HG02678 (cell line): ENCODE results near the gene TSKS.

Experiments used
- ATAC-seq: cut with Tn5 transposase; IDR thresholded peaks from one replicate; pipeline ENCODE4 v1.9.1; 2021; ENCODE audit warnings: mild to moderate bottlenecking, moderate library complexity; ENCODE audit not compliant: unreplicated experiment

TSKS gene, protein sequence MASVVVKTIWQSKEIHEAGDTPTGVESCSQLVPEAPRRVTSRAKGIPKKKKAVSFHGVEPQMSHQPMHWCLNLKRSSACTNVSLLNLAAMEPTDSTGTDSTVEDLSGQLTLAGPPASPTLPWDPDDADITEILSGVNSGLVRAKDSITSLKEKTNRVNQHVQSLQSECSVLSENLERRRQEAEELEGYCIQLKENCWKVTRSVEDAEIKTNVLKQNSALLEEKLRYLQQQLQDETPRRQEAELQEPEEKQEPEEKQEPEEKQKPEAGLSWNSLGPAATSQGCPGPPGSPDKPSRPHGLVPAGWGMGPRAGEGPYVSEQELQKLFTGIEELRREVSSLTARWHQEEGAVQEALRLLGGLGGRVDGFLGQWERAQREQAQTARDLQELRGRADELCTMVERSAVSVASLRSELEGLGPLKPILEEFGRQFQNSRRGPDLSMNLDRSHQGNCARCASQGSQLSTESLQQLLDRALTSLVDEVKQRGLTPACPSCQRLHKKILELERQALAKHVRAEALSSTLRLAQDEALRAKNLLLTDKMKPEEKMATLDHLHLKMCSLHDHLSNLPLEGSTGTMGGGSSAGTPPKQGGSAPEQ

DNA sequence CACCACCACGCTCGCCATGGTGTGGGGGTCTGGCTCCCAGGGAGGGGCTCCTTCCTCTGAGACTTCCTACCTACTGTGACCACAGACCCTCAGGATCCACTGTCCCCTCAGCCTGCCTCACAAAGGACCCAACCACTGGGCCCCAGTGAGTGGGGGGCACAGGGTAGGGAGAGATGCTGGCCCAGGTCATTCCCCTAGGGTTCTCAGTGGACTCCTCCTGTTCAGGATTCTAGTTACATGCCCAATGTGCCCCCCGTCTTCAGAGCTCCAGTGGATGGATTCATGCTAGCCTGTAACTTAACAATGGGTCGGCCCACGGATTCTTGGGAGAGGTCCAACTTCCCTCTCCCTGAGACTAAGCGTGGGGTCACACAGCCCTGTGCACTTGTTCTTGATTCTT lies at the start of gene TSKS:
TSS of gene TSKS (minus strand) at position 77 of the 400 bp plus-strand sequence. CDS start at position 18, 59 bp downstream.
- ATAC-seq: no peak

DNA sequence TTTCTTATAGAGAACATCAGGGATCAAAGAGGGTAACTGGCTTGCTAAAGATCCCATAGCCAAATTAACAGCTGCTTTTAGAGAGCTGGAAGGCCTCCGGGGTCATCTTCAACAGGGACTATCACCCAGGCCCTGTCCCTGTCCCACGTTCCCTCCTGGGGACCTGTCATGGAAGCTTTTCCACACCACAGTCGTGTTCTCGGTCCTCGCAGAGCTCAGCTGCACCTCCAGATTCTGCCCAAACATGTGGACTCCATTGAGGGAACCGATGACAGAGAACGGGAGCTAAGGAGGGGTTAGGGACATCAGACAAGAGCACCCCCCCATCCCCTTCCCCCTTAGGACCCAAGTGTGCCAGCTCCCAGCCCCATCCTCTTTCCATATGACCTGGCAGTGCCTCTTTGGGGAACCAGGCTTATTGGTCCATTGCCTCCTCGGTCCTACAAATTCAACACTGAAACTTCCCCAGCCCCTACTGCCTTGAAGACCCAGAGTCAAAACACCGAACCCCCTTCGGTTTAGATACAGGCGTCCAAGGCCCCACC lies 49.4 kb upstream of the TSKS start:
- no peak for ATAC-seq

DNA sequence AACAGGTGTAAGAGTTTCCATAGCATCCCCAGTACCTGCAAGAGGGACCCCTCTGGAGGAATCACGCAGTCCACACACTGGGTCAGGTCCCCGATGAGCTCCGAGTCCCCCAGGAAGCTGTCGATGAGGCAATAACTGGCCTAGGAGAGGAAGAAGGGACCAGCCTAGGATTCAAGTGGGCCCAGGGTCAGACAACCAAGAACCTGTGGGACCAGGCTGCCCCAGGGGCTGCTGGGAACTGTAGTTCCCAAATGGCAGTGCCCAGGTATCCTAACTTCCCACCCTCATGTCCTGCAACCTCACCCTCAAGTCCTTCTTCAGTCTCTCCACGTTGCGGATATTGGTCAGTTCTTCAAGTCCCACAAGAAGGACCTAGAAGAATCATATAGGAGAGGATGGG lies 48.2 kb upstream of the TSKS start:
- no peak for ATAC-seq

DNA sequence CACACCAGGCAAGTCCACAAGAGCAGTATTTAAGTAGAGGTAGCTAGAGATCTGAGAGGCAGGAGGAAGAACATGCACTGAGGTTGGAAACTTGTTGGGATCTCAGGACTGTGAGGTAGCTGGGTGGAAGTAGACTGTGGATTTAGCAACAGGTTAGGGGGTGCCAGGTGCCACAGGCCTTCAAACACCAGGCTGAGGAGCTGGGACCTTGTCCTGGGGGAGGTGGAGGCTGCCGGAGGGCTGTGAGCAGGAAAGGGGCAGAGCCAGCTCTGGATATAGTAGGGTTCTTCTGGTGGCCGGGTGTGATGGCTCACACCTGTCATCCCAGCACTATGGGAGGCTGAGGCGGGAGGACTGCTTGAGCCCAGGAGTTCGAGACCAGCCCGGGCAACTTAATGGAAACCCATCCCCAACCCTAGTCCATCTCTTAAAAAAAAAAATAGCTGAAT lies 46.9 kb upstream of the TSKS start:
- ATAC-seq: no peak

DNA sequence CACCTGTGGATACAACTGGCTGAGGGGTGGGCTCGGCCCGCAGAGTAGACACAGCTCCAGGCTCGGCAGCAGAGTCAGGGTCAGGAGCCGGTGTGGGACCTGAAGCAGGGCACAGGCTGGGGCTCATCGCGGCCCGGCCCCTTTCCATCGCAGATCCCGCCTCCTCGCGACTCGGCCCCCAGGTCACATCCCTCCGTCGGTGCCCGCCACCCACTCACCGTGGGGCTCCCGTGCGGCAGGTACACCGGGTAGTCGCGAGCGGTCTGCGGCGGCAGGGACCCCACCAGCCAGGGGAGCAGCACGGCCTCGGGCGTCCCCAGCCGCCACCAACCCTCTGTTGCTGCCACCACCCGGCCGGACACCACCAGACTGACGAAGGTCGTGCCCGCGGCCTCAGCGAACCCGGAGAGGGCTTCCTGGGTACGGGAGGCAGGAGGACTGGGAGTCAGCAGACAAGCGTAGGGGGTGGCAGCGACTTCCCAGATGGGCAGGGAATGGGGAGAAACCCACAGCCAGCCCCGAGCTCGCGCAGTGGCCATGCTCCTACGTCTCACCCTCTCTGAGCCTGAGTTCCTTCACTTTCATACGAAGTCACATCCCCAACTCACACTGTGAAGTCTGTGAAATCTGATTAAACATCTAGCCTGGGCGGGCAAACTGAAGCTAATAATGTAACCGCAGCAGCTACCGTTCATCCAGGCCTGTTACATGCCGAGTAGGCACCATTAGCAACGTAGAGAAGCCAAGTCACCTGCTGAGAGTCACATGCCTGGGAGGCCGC lies 46.2 kb upstream of the TSKS start:
- ATAC-seq: no peak

DNA sequence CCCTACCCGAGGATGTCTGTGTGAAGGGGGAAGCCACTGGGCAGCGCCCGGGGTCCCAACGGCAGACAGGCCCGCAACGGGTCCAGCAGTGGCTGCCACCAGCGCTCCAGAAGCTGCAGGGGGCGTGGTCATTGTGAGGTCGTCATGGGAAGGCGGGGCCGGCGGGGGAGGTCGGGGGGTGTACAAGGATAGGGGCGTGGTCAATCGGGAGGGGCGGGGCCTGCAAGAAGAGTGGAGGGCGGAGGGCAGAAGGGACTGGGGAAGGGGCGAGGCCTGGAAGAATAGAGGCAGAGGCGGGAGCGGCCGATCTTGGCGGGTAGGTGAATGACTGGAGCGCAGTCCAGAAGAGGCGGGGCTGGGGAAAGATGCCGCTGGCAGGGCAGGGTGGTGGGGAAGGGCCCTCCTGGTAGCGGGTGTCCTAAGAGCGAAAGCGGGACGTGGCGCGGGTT lies 45.6 kb upstream of the TSKS start:
- no peak for ATAC-seq

DNA sequence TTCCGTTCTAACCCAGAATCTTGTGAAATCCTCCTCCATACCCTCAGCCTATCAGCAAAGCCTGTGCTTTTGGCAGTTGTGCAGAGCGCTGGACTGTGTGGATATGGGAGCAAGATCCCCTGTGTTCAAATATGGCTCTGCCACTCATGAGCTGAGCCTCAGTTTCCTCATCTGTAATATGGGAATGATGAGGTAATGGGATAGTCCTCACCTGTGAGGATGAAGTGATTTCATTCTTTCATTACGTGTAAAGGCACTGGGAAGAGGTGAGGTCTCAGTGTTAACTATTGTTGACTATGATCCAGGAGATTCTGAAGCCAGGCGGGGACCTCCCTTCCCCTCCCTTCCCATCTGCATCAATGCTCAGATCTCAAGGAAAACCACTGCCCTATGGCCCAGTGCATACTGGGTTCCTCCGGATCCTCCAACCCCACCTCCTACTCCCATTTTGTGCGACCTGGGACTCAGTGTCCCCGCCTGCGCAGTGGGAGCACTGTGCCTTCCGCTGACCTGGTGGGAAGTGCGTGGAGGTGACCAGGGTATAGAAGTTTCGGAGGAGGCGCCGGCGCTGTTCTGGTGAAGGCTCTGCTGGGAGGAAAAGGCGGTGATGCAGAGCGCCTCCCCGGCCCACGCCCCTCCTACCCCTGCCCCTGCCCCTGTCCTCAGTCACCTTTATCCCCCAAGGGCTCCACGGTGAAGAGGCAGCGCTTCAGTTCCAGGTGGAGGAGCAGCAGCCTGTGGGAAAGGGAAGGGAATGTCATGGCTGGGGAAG lies 45.0 kb upstream of the TSKS start:
- ATAC-seq: no peak

DNA sequence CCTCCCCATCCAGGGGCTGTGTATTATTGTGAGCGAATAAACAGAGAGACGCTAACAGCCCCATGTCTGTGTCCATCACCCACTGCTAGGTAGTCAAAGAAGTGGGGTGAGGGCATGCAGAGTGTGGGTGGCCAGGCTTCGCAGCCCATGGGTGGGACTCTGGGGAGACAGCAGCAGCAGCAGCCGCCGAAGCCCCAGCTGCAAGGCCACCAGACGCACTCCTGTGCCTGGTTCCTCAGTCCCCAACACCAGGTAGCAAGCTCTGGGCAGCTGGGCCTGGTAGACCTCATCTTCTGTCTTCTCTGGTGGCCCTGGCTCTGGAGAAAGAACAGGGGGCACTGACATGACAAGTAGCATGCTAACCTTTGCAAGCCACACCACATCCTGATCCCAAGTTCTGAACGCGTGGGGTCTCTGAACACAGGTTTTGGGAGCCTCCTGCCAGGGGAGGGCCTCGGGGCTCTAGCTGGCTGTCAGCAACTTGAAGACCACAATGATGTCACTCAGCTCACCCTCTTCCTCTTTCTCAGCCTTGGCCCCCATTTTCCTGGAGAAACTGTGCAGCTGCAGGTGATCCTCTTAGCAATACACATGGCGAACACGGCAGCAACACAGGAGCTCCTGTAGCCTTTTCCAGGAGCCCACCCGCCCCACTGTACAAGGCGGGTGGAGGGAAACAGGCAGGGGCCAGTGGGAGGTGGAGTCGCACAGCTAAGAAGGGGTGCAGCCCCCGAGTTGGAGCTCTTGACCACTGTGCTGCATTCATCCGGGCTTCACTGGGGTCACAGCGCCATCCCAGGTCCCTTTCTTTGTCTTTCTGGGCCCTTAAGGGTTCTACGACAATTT lies 44.2 kb upstream of the TSKS start:
- ATAC-seq: no peak

DNA sequence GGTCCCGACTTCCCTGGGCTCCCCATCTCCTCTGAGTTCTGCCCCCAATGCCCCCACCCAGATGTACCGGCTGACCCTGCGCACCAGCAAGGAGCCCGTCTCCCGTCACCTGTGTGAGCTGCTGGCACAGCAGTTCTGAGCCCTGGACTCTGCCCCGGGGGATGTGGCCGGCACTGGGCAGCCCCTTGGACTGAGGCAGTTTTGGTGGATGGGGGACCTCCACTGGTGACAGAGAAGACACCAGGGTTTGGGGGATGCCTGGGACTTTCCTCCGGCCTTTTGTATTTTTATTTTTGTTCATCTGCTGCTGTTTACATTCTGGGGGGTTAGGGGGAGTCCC lies 43.5 kb upstream of the TSKS start:
- no peak for ATAC-seq

DNA sequence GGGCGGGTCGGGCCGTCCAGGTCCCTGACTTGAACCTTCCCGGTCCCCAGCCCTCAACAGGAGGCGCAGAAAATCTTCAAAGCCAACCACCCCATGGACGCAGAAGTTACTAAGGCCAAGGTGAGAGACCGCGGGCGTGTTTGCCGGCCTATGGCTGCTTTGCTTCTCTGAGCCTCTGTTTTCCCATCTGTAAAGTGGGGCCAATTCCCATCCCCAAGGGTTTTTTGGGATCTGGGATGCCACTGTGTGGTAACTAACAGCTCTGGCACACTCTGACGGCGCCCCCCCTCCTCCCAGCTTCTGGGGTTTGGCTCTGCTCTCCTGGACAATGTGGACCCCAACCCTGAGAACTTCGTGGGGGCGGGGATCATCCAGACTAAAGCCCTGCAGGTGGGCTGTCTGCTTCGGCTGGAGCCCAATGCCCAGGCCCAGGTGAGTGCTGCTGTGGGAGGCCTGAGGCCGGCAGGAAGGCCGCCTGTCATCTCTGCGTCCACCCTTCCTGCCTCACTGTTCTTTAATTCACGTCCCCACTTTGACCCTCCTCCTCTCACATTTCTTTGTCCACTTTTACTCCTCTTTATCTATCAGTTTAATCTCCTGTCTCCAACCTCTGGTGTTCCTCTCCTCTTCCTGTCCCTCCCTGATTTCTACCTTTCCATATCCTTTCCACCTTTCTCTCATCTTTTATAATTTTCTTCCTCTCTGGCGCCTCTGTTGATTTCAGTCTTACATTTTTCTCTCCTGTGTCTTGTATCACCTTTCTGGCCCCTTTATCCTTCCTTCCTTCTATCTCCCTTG lies 42.9 kb upstream of the TSKS start:
- no peak for ATAC-seq

DNA sequence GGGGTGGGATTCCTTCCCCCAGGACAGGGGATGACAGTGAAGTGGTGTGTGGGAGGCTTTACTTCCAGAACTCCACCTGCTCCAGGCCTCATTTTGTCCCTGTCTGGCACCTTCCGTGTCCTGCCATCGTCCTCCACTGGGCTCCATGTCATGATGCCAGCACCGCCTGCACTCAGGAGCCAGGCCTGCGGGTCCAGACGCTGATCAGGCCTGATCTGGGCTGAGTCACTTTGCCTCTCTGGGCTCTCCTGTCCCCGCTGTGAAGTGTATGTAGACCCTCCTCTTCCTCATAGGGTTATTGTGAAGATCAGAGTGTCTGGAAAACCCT lies 40.4 kb upstream of the TSKS start:
- ATAC-seq: no peak

DNA sequence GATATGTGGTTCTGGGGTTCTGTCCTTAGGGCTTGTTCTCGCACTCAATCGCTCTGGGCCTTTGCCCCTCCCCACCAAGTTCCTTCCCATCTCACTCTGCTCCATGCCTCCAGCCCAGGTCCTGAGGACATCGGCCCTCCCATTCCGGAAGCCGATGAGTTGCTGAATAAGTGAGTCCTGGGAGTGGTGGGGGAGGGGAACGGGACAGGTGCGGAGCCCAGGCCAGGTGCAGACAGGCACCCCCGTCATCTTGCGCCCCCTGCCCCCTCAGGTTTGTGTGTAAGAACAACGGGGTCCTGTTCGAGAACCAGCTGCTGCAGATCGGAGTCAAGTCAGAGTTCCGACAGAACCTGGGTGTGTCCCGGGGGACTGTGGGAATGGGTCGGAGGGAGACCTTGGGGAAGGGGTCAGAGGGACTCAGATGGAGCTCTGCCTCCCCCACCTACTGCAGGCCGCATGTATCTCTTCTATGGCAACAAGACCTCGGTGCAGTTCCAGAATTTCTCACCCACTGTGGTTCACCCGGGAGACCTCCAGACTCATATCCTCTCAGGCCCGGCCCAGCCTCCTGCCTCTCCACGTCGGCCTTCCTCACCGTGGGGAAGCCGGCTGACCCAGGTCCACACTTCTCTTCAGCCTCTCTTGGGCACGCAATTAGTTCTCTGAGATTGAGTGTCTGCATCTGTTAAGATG lies 39.9 kb upstream of the TSKS start:
- ATAC-seq: no peak

DNA sequence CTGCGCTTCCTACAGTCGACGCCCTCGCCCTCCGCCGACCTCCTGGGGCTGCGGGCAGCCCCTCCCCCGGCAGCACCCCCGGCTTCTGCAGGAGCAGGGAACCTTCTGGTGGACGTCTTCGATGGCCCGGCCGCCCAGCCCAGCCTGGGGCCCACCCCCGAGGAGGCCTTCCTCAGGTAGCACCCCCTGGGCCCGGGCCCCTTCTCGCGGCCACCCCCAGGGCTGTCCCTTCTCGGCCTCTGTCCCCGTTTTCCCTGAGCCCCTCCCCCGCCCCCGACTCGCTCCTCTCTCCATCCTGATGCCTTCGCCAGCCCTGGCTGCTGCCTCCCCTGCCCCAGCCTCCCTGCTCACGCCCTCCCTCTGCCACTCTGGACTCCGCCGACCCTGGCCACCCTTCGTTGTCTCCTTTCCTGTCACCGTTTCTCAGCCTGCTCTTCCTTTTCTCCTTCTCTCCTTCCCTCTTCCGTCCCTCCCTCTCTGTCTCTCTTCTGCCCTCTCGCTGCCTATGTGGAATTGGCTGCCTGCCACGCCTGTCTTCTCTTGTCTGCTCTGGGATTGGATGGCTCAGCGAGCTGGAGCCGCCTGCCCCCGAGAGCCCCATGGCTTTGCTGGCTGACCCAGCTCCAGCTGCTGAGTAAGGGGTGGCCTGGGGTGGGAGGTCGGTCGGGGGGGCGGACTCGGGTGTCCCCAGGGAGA lies 39.0 kb upstream of the TSKS start:
- ATAC-seq: no peak

DNA sequence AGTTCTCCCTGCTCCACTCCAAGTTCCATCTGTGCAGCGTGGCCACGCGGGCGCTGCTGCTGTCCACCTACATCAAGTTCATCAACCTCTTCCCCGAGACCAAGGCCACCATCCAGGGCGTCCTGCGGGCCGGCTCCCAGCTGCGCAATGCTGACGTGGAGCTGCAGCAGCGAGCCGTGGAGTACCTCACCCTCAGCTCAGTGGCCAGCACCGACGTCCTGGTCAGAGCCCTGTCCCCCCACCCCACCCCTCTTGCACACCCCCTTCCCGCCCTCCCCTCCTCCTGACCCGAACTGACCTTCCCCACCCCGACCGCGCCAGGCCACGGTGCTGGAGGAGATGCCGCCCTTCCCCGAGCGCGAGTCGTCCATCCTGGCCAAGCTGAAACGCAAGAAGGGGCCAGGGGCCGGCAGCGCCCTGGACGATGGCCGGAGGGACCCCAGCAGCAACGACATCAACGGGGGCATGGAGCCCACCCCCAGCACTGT lies 38.3 kb upstream of the TSKS start:
- no peak for ATAC-seq

DNA sequence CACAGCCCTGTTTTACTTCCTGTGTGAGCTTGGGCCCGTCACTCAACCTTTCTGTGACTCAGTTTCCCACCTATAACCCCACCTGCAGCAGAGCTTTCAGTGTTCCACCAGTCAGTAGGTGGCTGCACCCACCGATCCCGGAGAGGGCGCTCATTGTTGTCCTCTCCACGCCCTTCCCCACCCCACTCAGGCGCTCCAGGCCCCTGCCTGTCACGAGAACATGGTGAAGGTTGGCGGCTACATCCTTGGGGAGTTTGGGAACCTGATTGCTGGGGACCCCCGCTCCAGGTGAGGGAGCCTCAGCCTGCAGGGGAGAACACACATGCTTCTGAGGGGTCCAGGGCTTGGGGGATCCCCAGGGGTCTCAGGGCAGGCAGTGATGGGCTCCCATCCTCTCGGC lies 37.7 kb upstream of the TSKS start:
- ATAC-seq: no peak

DNA sequence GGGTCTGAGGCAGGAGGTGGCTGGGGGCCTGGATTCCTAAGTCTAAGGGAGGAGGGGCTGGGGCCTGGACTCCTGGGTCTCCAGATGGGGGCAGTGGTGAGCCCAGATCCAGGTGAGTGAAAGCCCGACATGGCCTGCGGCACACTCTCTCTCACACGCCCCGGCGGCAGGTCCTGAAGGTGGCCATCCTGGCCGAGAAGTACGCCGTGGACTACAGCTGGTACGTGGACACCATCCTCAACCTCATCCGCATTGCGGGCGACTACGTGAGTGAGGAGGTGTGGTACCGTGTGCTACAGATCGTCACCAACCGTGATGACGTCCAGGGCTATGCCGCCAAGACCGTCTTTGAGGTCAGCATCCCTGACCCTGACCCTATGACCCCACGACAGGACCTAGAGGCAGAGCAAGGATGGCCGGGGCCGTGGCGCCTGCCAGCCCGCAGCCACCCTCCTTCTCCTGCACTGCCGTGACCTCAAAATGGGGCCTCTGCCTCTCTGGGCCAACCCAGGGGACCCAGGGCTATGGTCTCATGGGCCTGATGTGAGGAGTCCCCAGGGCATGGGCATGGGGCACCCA lies 36.8 kb upstream of the TSKS start:
- ATAC-seq: no peak

DNA sequence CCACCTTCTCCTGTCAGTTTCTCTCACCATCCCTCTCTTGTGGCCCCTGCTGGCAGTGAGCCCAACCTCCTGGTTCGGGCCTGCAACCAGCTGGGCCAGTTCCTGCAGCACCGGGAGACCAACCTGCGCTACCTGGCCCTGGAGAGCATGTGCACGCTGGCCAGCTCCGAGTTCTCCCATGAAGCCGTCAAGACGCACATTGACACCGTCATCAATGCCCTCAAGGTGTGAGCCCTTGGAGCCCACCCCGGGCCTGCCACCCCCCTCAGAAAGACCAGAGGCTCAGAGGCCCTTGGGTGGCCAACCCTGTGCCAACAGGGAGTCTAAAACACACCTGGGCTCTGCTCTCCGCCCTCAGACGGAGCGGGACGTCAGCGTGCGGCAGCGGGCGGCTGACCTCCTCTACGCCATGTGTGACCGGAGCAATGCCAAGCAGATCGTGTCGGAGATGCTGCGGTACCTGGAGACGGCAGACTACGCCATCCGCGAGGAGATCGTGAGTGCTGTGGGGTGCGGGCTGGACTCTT lies 36.2 kb upstream of the TSKS start:
- ATAC-seq: no peak
